ENCODE results near the gene TCAP. TPM values are rescaled to one million over a fixed set of nuclear protein-coding genes. Genes with fewer than 3 reads are reported as not detected.
A peak's percentile ranks its signal among the peaks of the same experiment; 100 is the strongest.

TCAP gene
- total RNA-seq, 1 experiment from 2014 or later = 0.54 TPM

- intact Hi-C loops (cut with micrococcal nuclease; ENCODE audit: unreplicated experiment) = loop anchor here (5.0 kb wide), 1 partner anchor 133 kb away; no protein-coding TSS in a partner anchor
- no peak overlapping the region for H3K27ac ChIP-seq (ENCODE audit: low read depth, low read length, poor library complexity, severe bottlenecking)
- CTCF ChIA-PET = interaction anchor here (1.2 kb wide), 1 partner anchor 80 kb away, joined by 3 read pairs; the partner anchor contains the start of gene ERBB2
- no peaks in the 10 kb centered on the region for H3K36me3 ChIP-seq (ENCODE audit: insufficient read depth, low read length, poor library complexity, severe bottlenecking)
- H3K4me1 ChIP-seq (ENCODE audit: insufficient read depth, low read length, poor library complexity, severe bottlenecking) = no peaks in the 10 kb centered on the region
- no peak overlapping the region for H3K4me3 ChIP-seq (ENCODE audit: low read depth, low read length, poor library complexity, severe bottlenecking)
- no peak for DNase-seq (ENCODE audit: low spot score)
- no TSS peak for BruUV-seq (replicated peaks)
- POLR2A ChIA-PET (ENCODE audit: low non-redundant PET) = no interaction called here
- H3K9me3 ChIP-seq (ENCODE audit: low read depth, low read length, poor library complexity, severe bottlenecking) = no peaks in the 10 kb centered on the region
- no peaks in the 10 kb centered on the region for H3K27me3 ChIP-seq (replicated peaks; ENCODE audit: insufficient read depth, low read depth, low read length, poor library complexity)
- no peak for TF ChIP-seq EZH2 (IDR thresholded peaks at IDR 0.05; ENCODE audit: borderline replicate concordance, low read depth, low read length, poor library complexity, severe bottlenecking)
- no peak for TF ChIP-seq CTCF (conservative IDR thresholded peaks at IDR 0.05; ENCODE audit: low read depth, low read length)
Measured at GRCh38 chr17:39619786-39620101, 45.4 kb upstream of the TCAP start.

GRCh38 chr17:39621523-39622379 lies 43.4 kb upstream of the TCAP start:
- Histone ChIP-seq H3K9me3 (ENCODE audit: low read depth, low read length, poor library complexity, severe bottlenecking) (no peaks in the 10 kb centered on the region), H3K4me3 (ENCODE audit: low read depth, low read length, poor library complexity, severe bottlenecking) (no peak overlapping the region), H3K4me1 (ENCODE audit: insufficient read depth, low read length, poor library complexity, severe bottlenecking) (peaks cover 6% of the 10 kb centered on the region), H3K36me3 (ENCODE audit: insufficient read depth, low read length, poor library complexity, severe bottlenecking) (no peaks in the 10 kb centered on the region), H3K27ac (ENCODE audit: low read depth, low read length, poor library complexity, severe bottlenecking) (no peak overlapping the region), H3K27me3 (replicated peaks; ENCODE audit: insufficient read depth, low read depth, low read length, poor library complexity) (no peaks in the 10 kb centered on the region)
- ChIA-PET CTCF (interaction anchor here (0.5 to 1.3 kb wide), 18 partner anchors 9 to 377 kb away, joined by 3 to 6 read pairs (median 3); partner anchors contain the start of genes ERBB2, MIEN1 and PNMT), POLR2A (ENCODE audit: low non-redundant PET) (no interaction called here)
- TF ChIP-seq CTCF (conservative IDR thresholded peaks at IDR 0.05; ENCODE audit: low read depth, low read length) (peak; percentile 98), EZH2 (IDR thresholded peaks at IDR 0.05; ENCODE audit: borderline replicate concordance, low read depth, low read length, poor library complexity, severe bottlenecking) (no peak)
- intact Hi-C loops (cut with micrococcal nuclease; ENCODE audit: unreplicated experiment) = loop anchor here (5.0 kb wide), 1 partner anchor 131 kb away; no protein-coding TSS in a partner anchor
- DNase-seq (ENCODE audit: low spot score) = peak; percentile 76
- no TSS peak for BruUV-seq (replicated peaks)

GRCh38 chr17:39622380-39623006 lies 42.7 kb upstream of the TCAP start:
- POLR2A ChIA-PET (ENCODE audit: low non-redundant PET) = no interaction called here
- no peak overlapping the region for H3K4me3 ChIP-seq (ENCODE audit: low read depth, low read length, poor library complexity, severe bottlenecking)
- intact Hi-C loops (cut with micrococcal nuclease; ENCODE audit: unreplicated experiment) = loop anchor here (1.0 to 5.0 kb wide), 2 partner anchors 74 to 130 kb away; no protein-coding TSS in a partner anchor

More at GRCh38 chr17:39622380-39623006, 42.7 kb upstream of the TCAP start:
- Histone ChIP-seq H3K27me3 (replicated peaks; ENCODE audit: insufficient read depth, low read depth, low read length, poor library complexity) (no peaks in the 10 kb centered on the region), H3K9me3 (ENCODE audit: low read depth, low read length, poor library complexity, severe bottlenecking) (no peaks in the 10 kb centered on the region), H3K36me3 (ENCODE audit: insufficient read depth, low read length, poor library complexity, severe bottlenecking) (no peaks in the 10 kb centered on the region), H3K4me1 (ENCODE audit: insufficient read depth, low read length, poor library complexity, severe bottlenecking) (peaks cover 6% of the 10 kb centered on the region), H3K27ac (ENCODE audit: low read depth, low read length, poor library complexity, severe bottlenecking) (no peak overlapping the region)
- no TSS peak for BruUV-seq (replicated peaks)
- CTCF ChIA-PET = interaction anchor here (0.7 to 1.5 kb wide), 6 partner anchors 9 to 640 kb away, joined by 4 to 8 read pairs (median 6); no protein-coding TSS in a partner anchor
- TF ChIP-seq EZH2 (IDR thresholded peaks at IDR 0.05; ENCODE audit: borderline replicate concordance, low read depth, low read length, poor library complexity, severe bottlenecking) (no peak), CTCF (conservative IDR thresholded peaks at IDR 0.05; ENCODE audit: low read depth, low read length) (no peak)
- no peak for DNase-seq (ENCODE audit: low spot score)
